GM13976 (cell line): Measurements from ENCODE around the gene ANO4.
"Not testable (repeated sequence)": the region's sequence is repeated elsewhere in the genome, so short reads cannot be mapped to it uniquely, and the experiment has no call there.

Source experiments
- DNase-seq: peaks from one replicate; pipeline ENCODE4 v3.0.0; 2012; ENCODE audit warnings: low spot score
- CTCF ChIP-seq: IDR thresholded peaks from 2 replicates; pipeline ENCODE4 v1.5.1; 2012; ENCODE audit warnings: borderline replicate concordance, mild to moderate bottlenecking; ENCODE audit not compliant: insufficient read depth; ENCODE audit errors: extremely low read depth, missing control alignments, control extremely low read depth
- in situ Hi-C: fragments of 300-500 bp; cut with MboI; formaldehyde crosslinking; loops from one replicate; pipeline ENCODE4 v1.12.0; 2022; ENCODE audit warnings: low sequenced_read_pairs, mixed read lengths, inconsistent platforms; ENCODE audit not compliant: unreplicated experiment

Gene ANO4

GRCh38 chr12:100919116-100919515 is 124.5 kb downstream of the ANO4 start:
- no peak for DNase-seq
- in situ Hi-C loops: no loop called here
- TF ChIP-seq CTCF: no peak

GRCh38 chr12:100920493-100920892 is 125.9 kb downstream of the ANO4 start:
- no peak for TF ChIP-seq CTCF
- no peak for DNase-seq
- in situ Hi-C loops: no loop called here

- no peak for TF ChIP-seq CTCF
- in situ Hi-C loops: no loop called here
- DNase-seq: no peak
These were observed 132.2 kb downstream of the ANO4 start for GRCh38 chr12:100926669-100927248.

- no peak for DNase-seq
- TF ChIP-seq CTCF: no peak
- in situ Hi-C loops: no loop called here
These were observed 133.2 kb downstream of the ANO4 start for GRCh38 chr12:100927826-100928225.

GRCh38 chr12:100932571-100932970 is 138.0 kb downstream of the ANO4 start:
- in situ Hi-C loops: no loop called here
- no peak for DNase-seq
- no peak for TF ChIP-seq CTCF

GRCh38 chr12:100933531-100933930 is 139.0 kb downstream of the ANO4 start:
- in situ Hi-C loops, DNase-seq: not testable (repeated sequence)

GRCh38 chr12:100935929-100936328 is 141.4 kb downstream of the ANO4 start:
- no peak for TF ChIP-seq CTCF
- DNase-seq: no peak
- in situ Hi-C loops: no loop called here

- DNase-seq: no peak
- no peak for TF ChIP-seq CTCF
- in situ Hi-C loops: no loop called here
These were observed 142.1 kb downstream of the ANO4 start for GRCh38 chr12:100936661-100937060.
